ENCODE results near the gene DENND10. TPM values are rescaled to one million over a fixed set of nuclear protein-coding genes. Genes with fewer than 3 reads are reported as not detected.

The DENND10 gene
- total RNA-seq, 2 donors from 2014 or later = 22.6 to 23.6 TPM

DNA sequence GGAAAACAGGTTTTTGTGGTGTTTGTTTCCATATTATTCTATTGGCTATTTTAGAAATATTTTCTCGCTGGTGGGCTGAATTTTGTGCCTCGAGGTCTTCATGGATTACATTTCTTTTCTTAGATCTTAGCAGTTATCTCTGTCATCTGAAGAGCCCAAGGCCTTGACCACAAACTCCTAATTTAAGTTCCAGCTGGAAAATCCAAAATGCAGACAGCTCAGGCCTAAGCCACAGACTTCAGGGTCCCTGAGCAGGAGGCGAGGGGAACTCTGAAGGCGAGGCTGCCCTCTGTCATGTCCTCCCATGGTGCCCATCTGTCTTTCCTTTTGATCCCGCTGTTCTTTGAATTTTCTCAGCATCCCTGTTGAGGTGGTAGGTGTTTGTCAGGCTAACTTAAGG is 14.3 kb downstream of the DENND10 start:
- no peak overlapping the region for H3K4me3 ChIP-seq
- no peaks in the 10 kb centered on the region for H3K9me3 ChIP-seq
- ATAC-seq (ENCODE audit: insufficient number of reproducible peaks, low FRiP score, low read depth) = no peak
- peaks cover 39% of the 10 kb centered on the region for H3K36me3 ChIP-seq
- H3K27me3 ChIP-seq (replicated peaks; ENCODE audit: insufficient read depth) = no peaks in the 10 kb centered on the region
- H3K27ac ChIP-seq = no peak overlapping the region
- no peak for DNase-seq (ENCODE audit: low spot score)
- TF ChIP-seq, protein P1, sequence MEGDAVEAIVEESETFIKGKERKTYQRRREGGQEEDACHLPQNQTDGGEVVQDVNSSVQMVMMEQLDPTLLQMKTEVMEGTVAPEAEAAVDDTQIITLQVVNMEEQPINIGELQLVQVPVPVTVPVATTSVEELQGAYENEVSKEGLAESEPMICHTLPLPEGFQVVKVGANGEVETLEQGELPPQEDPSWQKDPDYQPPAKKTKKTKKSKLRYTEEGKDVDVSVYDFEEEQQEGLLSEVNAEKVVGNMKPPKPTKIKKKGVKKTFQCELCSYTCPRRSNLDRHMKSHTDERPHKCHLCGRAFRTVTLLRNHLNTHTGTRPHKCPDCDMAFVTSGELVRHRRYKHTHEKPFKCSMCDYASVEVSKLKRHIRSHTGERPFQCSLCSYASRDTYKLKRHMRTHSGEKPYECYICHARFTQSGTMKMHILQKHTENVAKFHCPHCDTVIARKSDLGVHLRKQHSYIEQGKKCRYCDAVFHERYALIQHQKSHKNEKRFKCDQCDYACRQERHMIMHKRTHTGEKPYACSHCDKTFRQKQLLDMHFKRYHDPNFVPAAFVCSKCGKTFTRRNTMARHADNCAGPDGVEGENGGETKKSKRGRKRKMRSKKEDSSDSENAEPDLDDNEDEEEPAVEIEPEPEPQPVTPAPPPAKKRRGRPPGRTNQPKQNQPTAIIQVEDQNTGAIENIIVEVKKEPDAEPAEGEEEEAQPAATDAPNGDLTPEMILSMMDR (IDR thresholded peaks at IDR 0.05) = no peak
- H3K4me1 ChIP-seq (ENCODE audit: control insufficient read depth in 1 of 2, low read depth in 2 of 2) = no peaks in the 10 kb centered on the region

DNA sequence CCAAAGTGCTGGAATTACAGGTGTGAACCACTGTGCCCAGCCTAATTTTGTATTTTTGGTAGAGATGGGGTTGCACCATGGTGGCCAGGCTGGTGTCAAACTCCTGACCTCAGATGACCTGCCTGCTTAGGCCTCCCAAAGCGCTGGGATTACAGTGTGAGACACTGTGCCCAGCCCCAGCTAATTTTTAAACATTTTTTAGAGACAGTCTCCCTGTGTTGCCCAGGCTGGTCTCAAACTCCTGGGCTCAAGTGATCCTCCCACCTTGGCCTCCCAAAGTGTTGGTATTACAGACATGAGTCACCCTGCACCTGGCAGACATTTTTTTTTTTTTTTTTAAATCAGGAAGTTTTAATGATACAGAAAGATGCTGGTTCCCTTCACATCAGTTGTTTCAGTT is 15.5 kb downstream of the DENND10 start:
- DNase-seq (ENCODE audit: low spot score) = no peak
- H3K9me3 ChIP-seq = no peaks in the 10 kb centered on the region
- ATAC-seq (ENCODE audit: insufficient number of reproducible peaks, low FRiP score, low read depth) = no peak
- no peak overlapping the region for H3K4me3 ChIP-seq
- peaks cover 40% of the 10 kb centered on the region for H3K36me3 ChIP-seq
- TF ChIP-seq, protein P1 (IDR thresholded peaks at IDR 0.05) = no peak
- H3K27ac ChIP-seq = no peak overlapping the region
- no peaks in the 10 kb centered on the region for H3K27me3 ChIP-seq (replicated peaks; ENCODE audit: insufficient read depth)
- H3K4me1 ChIP-seq (ENCODE audit: control insufficient read depth in 1 of 2, low read depth in 2 of 2) = no peaks in the 10 kb centered on the region

DNA sequence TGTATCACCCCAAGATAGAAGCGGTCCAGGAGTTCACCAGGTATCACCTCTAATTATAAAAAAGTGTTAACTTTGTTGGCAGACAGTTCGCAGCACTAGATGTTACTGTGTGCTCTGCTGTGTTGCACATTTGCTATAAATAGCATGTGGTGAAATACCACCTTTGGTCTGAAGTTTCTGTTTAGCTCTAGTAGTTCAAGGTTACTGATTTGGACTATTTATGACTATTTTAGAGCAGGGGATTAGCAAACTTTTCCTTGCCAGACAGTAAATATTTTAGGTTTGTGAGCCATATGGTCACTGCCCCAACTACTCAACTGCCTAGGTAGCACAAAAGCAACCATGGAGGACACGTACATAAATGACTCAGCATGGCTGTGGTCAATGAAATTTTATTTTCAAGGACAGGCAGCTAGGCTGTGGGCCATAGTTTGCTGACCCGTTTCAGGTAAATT is 16.5 kb downstream of the DENND10 start:
- H3K27me3 ChIP-seq (replicated peaks; ENCODE audit: insufficient read depth) = no peaks in the 10 kb centered on the region
- H3K27ac ChIP-seq = no peak overlapping the region
- DNase-seq (ENCODE audit: low spot score) (no peak), ATAC-seq (ENCODE audit: insufficient number of reproducible peaks, low FRiP score, low read depth) (no peak)
- H3K4me3 ChIP-seq = no peak overlapping the region
- TF ChIP-seq, protein P1 (IDR thresholded peaks at IDR 0.05) = no peak
- H3K4me1 ChIP-seq (ENCODE audit: control insufficient read depth in 1 of 2, low read depth in 2 of 2) = no peaks in the 10 kb centered on the region
- H3K9me3 ChIP-seq = no peaks in the 10 kb centered on the region
- H3K36me3 ChIP-seq = peaks cover 42% of the 10 kb centered on the region

DNA sequence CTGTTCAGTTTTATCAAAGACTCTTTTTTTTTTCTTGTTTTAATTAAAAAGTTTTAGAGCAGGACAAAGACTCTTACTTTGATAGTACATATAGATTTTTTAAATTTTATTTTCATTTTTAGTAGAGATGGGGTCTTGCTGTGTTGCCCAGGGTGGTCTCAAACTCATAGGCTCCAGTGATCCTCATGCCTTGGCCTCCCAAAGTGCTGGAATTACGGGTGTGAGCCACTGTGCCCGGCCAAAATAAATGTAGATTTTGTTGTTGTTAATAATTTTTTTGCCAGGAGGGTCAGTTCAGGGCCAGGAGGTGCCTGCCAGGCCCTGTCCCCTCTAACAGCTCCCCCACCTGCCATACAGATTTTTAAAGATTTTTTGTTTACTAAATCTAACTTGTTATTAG is 17.0 kb downstream of the DENND10 start:
- TF ChIP-seq, protein P1 (IDR thresholded peaks at IDR 0.05) = no peak
- ATAC-seq (ENCODE audit: insufficient number of reproducible peaks, low FRiP score, low read depth) (no peak), DNase-seq (ENCODE audit: low spot score) (no peak)
- Histone ChIP-seq H3K27me3 (replicated peaks; ENCODE audit: insufficient read depth) (no peaks in the 10 kb centered on the region), H3K36me3 (peaks cover 43% of the 10 kb centered on the region), H3K4me1 (ENCODE audit: control insufficient read depth in 1 of 2, low read depth in 2 of 2) (no peaks in the 10 kb centered on the region), H3K9me3 (no peaks in the 10 kb centered on the region), H3K4me3 (no peak overlapping the region), H3K27ac (no peak overlapping the region)

DNA sequence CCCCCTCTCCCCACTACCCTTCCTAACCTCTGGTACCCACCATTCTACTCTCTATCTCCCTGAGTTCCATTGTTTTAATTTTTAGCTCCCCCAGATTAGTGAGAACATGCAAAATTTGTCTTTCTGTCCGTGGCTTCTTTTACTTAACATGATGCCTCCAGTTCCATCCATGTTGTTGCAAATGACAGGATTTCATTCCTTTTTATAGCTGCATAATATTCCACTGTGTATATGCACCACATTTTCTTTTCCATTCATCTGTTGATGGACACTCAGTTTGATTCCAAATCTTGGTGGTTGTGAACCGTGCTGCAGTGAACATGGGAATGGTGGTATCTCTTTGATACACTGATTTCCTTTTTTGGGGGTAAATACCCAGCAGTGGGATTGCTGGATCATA is 22.0 kb downstream of the DENND10 start:
- ATAC-seq (ENCODE audit: insufficient number of reproducible peaks, low FRiP score, low read depth) (no peak), DNase-seq (ENCODE audit: low spot score) (no peak)
- H3K9me3 ChIP-seq = no peaks in the 10 kb centered on the region
- H3K27ac ChIP-seq = no peak overlapping the region
- H3K4me1 ChIP-seq (ENCODE audit: control insufficient read depth in 1 of 2, low read depth in 2 of 2) = no peaks in the 10 kb centered on the region
- TF ChIP-seq, protein P1 (IDR thresholded peaks at IDR 0.05) = no peak
- H3K36me3 ChIP-seq = peaks cover 48% of the 10 kb centered on the region
- no peak overlapping the region for H3K4me3 ChIP-seq
- H3K27me3 ChIP-seq (replicated peaks; ENCODE audit: insufficient read depth) = no peaks in the 10 kb centered on the region

All from thoracic aorta (tissue), 2 donors.